ENCODE measurements around the gene NEXN.

NEXN gene

DNA sequence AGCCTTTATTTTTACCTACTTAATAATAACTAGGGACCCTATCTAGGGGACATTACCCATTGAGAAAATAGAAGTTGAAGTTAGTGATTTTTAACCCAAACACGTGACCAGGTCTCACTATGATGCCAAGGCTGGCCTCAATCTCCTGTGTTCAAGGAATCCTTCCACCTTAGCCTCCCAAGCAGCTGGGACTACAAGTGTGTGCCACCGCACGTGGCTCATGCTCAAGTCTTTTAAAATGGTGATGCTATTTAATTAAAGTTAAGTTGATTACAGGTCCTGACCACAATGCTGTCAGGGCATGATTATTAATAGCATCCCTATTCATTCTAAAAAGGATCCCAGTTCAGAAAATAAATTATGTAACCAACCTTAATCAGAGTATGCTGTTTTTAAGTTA, 65.5 kb downstream of the NEXN start:
- no peak for DNase-seq
- Histone ChIP-seq H3K4me3 (ENCODE audit: low read depth, low read length) (no peak overlapping the region), H3K27me3 (replicated peaks) (no peaks in the 10 kb centered on the region), H3K36me3 (replicated peaks) (peaks cover 65% of the 10 kb centered on the region), H3K27ac (no peak overlapping the region)
- in situ Hi-C loops (cut with HindIII; ENCODE audit: low pct_ligation_motif_present, low sequenced_read_pairs) = loop anchor here (25.0 kb wide), 1 partner anchor 158 kb away; no protein-coding TSS in a partner anchor
- TF ChIP-seq, protein P1, sequence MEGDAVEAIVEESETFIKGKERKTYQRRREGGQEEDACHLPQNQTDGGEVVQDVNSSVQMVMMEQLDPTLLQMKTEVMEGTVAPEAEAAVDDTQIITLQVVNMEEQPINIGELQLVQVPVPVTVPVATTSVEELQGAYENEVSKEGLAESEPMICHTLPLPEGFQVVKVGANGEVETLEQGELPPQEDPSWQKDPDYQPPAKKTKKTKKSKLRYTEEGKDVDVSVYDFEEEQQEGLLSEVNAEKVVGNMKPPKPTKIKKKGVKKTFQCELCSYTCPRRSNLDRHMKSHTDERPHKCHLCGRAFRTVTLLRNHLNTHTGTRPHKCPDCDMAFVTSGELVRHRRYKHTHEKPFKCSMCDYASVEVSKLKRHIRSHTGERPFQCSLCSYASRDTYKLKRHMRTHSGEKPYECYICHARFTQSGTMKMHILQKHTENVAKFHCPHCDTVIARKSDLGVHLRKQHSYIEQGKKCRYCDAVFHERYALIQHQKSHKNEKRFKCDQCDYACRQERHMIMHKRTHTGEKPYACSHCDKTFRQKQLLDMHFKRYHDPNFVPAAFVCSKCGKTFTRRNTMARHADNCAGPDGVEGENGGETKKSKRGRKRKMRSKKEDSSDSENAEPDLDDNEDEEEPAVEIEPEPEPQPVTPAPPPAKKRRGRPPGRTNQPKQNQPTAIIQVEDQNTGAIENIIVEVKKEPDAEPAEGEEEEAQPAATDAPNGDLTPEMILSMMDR (IDR thresholded peaks at IDR 0.05; ENCODE audit: low read depth, low read length, missing control alignments) = no peak

DNA sequence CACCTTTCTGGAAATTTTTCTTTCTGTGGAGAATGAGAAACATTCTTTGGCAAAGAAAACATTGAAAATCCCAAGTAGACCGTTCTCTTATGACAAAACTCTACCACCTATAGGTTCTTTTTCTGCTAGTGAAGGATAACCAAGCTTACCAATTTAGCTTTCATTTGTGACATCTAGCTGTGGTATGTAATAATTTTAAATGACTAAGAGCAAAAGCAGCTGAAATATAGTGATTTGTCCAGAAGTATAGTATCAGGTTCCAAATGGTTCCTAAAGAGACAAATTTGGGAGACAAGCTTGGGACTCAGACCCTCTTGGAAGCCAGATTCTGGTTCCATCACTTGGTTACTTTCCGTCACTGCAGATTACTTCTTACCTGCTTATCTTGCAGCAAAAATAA, 66.1 kb downstream of the NEXN start:
- TF ChIP-seq, protein P1 (IDR thresholded peaks at IDR 0.05; ENCODE audit: low read depth, low read length, missing control alignments) = no peak
- H3K36me3 ChIP-seq (replicated peaks) = peaks cover 66% of the 10 kb centered on the region
- in situ Hi-C loops (cut with HindIII; ENCODE audit: low pct_ligation_motif_present, low sequenced_read_pairs) = loop anchor here (25.0 kb wide), 1 partner anchor 158 kb away; no protein-coding TSS in a partner anchor

DNA sequence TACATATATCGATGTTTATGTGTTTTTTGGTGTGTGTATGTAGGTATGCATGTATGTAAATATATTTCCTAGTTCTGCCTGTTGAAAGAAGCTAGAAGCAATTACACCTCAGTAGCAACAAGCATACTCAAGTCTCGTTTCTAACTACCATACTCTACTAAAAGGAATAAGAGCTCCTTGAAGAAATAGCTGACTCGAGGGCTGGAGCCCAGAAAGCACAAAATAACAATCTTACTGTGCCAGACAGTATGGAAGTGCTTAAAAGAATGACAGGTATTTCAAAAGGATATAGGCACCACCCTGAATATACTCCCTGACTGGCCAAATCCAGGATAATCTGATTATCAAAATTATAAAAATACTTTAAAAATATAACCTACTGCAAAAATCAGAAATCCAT, 67.3 kb downstream of the NEXN start:
- in situ Hi-C loops (cut with HindIII; ENCODE audit: low pct_ligation_motif_present, low sequenced_read_pairs) = loop anchor here (25.0 kb wide), 1 partner anchor 157 kb away; no protein-coding TSS in a partner anchor
- no peak for DNase-seq
- Histone ChIP-seq H3K27me3 (replicated peaks) (no peaks in the 10 kb centered on the region), H3K4me3 (ENCODE audit: low read depth, low read length) (no peak overlapping the region), H3K36me3 (replicated peaks) (peaks cover 73% of the 10 kb centered on the region), H3K27ac (no peak overlapping the region)
- TF ChIP-seq, protein P1 (IDR thresholded peaks at IDR 0.05; ENCODE audit: low read depth, low read length, missing control alignments) = no peak

More for the DNA sequence above, 66.1 kb downstream of the NEXN start:
- no peak for DNase-seq
- Histone ChIP-seq H3K4me3 (ENCODE audit: low read depth, low read length) (no peak overlapping the region), H3K27me3 (replicated peaks) (no peaks in the 10 kb centered on the region), H3K27ac (no peak overlapping the region)

DNA sequence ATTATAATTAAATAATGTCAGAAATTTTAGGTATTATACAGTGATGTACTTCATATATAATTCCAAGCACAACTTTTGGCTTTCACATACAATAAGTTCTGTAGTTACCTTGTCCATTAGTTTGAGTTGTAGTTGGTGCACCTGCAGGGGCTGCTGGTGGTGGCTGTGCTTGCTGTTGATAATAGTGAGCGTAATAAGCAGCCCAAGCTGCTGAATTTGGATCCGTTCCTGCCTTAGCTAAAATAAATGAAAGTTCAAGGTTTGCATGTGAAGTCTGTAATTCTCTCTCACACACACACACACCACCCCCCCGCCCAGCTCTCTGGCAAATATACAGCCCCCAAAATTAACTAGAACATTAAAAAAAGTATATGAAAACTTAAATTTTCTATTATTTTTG, 68.0 kb downstream of the NEXN start:
- TF ChIP-seq, protein P1 (IDR thresholded peaks at IDR 0.05; ENCODE audit: low read depth, low read length, missing control alignments) = no peak
- Histone ChIP-seq H3K4me3 (ENCODE audit: low read depth, low read length) (no peak overlapping the region), H3K27ac (no peak overlapping the region), H3K27me3 (replicated peaks) (no peaks in the 10 kb centered on the region), H3K36me3 (replicated peaks) (peaks cover 78% of the 10 kb centered on the region)
- DNase-seq = no peak
- in situ Hi-C loops (cut with HindIII; ENCODE audit: low pct_ligation_motif_present, low sequenced_read_pairs) = loop anchor here (25.0 kb wide), 1 partner anchor 156 kb away; no protein-coding TSS in a partner anchor

DNA sequence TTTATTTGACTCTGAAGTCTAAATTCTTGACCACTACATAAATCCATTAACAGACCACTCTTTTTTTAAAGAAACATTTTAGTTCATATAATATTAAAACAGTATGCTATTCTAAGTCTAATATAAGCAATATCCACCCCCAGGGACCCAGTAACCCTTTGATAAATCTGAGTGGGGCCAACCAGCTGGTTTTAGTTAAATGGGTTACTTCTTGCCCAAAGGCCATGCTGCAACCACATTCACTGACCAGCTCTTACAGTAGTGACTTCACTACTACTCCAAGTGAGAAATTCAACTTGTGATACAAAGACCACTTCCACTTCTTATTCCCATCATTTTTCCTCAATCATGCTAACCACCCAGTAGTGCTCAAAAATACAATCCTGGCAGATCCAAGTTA, 70.0 kb downstream of the NEXN start:
- TF ChIP-seq, protein P1 (IDR thresholded peaks at IDR 0.05; ENCODE audit: low read depth, low read length, missing control alignments) = no peak
- no peaks in the 10 kb centered on the region for H3K27me3 ChIP-seq (replicated peaks)
- peaks cover 84% of the 10 kb centered on the region for H3K36me3 ChIP-seq (replicated peaks)
- DNase-seq = no peak
- H3K4me3 ChIP-seq (ENCODE audit: low read depth, low read length) = no peak overlapping the region
- in situ Hi-C loops (cut with HindIII; ENCODE audit: low pct_ligation_motif_present, low sequenced_read_pairs) = loop anchor here (25.0 kb wide), 1 partner anchor 154 kb away; no protein-coding TSS in a partner anchor
- no peak overlapping the region for H3K27ac ChIP-seq

DNA sequence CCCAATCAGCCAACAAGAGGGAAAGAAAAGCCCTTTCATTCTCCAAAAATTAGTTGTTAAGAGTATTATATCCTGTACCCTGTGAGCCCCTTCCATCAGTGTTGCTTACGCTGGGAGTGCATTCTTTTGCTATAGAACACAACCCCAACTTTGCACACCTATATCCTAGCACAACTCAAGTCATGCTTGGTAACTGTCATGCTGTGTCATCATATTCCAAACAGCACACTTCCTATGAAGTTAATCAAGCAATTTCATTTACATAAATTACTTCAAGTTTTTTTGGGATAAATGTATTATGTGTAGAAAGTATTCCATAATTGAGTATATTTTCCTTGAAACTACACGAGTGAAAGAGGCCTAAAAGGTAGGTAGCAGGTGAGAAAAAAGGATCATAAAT, 70.4 kb downstream of the NEXN start:
- Histone ChIP-seq H3K36me3 (replicated peaks) (peaks cover 87% of the 10 kb centered on the region), H3K27ac (no peak overlapping the region), H3K4me3 (ENCODE audit: low read depth, low read length) (no peak overlapping the region), H3K27me3 (replicated peaks) (no peaks in the 10 kb centered on the region)
- TF ChIP-seq, protein P1 (IDR thresholded peaks at IDR 0.05; ENCODE audit: low read depth, low read length, missing control alignments) = no peak
- no peak for DNase-seq
- in situ Hi-C loops (cut with HindIII; ENCODE audit: low pct_ligation_motif_present, low sequenced_read_pairs) = loop anchor here (25.0 kb wide), 1 partner anchor 153 kb away; no protein-coding TSS in a partner anchor

Data from brain microvascular endothelial cell (primary cell).